Measurements from ENCODE around the gene DMTF1. TPM values are rescaled to one million over a fixed set of nuclear protein-coding genes. Genes with fewer than 3 reads are reported as not detected.

The DMTF1 gene
- total and polyA plus RNA-seq, 3 experiments from 2014 or later = 33.5 to 69.0 (median 68.2) TPM

- H3K4me3 Mint-ChIP-seq = no peak overlapping the region
- peak overlapping the region in 1 of 8 donors; percentile 41 for H3K27ac Mint-ChIP-seq
- no peak overlapping the region for H3K27ac ChIP-seq (ENCODE audit: low read depth, low read length)
- H3K27me3 ChIP-seq (ENCODE audit: insufficient read depth, low read length, poor library complexity, severe bottlenecking) = no peaks in the 10 kb centered on the region
- no peaks in the 10 kb centered on the region for H3K9me3 Mint-ChIP-seq
- DNase-seq = peak in 2 of 5 donors; percentile 4 to 28
- no peaks in the 10 kb centered on the region for H3K9me3 ChIP-seq (ENCODE audit: low read length)
- peaks cover 13 to 22% (median 19%) of the 10 kb centered on the region in 3 donors for H3K4me1 Mint-ChIP-seq
- no peak overlapping the region for H3K4me3 ChIP-seq (ENCODE audit: low read length)
- ChIA-PET CTCF (interaction anchor here (0.9 to 3.1 kb wide), 14 partner anchors 9 to 231 kb away, joined by 3 to 20 read pairs (median 4); partner anchors contain the start of gene ELAPOR2), POLR2A (interaction anchor here (2.3 kb wide), 1 partner anchor 72 kb away, joined by 12 read pairs; the partner anchor contains the start of gene TMEM243)
- H3K27me3 Mint-ChIP-seq = peaks cover 0 to 4% of the 10 kb centered on the region in 2 donors
- no peaks in the 10 kb centered on the region for H3K36me3 ChIP-seq (ENCODE audit: insufficient read depth, low read length)
- H3K4me1 ChIP-seq (ENCODE audit: insufficient read depth, low read length) = no peaks in the 10 kb centered on the region
- peaks cover 0 to 13% (median 0%) of the 10 kb centered on the region in 3 donors for H3K36me3 Mint-ChIP-seq
These were observed 3.8 kb upstream of the DMTF1 start for GRCh38 chr7:87148332-87148955.

- H3K27ac ChIP-seq (ENCODE audit: low read depth, low read length) = peak overlapping the region; percentile 88
- no peaks in the 10 kb centered on the region for H3K36me3 ChIP-seq (ENCODE audit: insufficient read depth, low read length)
- Mint-ChIP-seq H3K27ac (peak overlapping the region; percentile 96 to 100 (median 99)), H3K4me3 (peak overlapping the region; percentile 88 to 98 (median 95)), H3K36me3 (peaks cover 0 to 26% (median 0%) of the 10 kb centered on the region in 3 donors), H3K4me1 (peaks cover 31 to 42% (median 39%) of the 10 kb centered on the region in 3 donors), H3K27me3 (peaks cover 0 to 4% of the 10 kb centered on the region in 2 donors), H3K9me3 (no peaks in the 10 kb centered on the region)
- CTCF ChIA-PET = interaction anchor here (0.9 to 1.5 kb wide), 4 partner anchors 53 to 224 kb away, joined by 3 to 4 read pairs (median 3); partner anchors contain the start of genes ELAPOR2 and TMEM243
- POLR2A ChIA-PET = interaction anchor here (4.0 kb wide), 1 partner anchor 69 kb away, joined by 69 read pairs; the partner anchor contains the start of gene TMEM243
- peak overlapping the region; percentile 74 for H3K4me3 ChIP-seq (ENCODE audit: low read length)
- no peaks in the 10 kb centered on the region for H3K9me3 ChIP-seq (ENCODE audit: low read length)
- no peaks in the 10 kb centered on the region for H3K27me3 ChIP-seq (ENCODE audit: insufficient read depth, low read length, poor library complexity, severe bottlenecking)
- DNase-seq = no peak
- H3K4me1 ChIP-seq (ENCODE audit: insufficient read depth, low read length) = peaks cover 23% of the 10 kb centered on the region
These were observed 1.1 kb upstream of the DMTF1 start for GRCh38 chr7:87151002-87151728.

- ChIA-PET POLR2A (interaction anchor here (0.8 to 4.0 kb wide), 6 partner anchors 9 to 92 kb away, joined by 3 to 69 read pairs (median 8); partner anchors contain the start of genes ELAPOR2 and TMEM243), CTCF (interaction anchor here (0.9 to 3.1 kb wide), 7 partner anchors 10 to 234 kb away, joined by 3 to 19 read pairs (median 4); partner anchors contain the start of gene TMEM243)
- H3K27ac ChIP-seq (ENCODE audit: low read depth, low read length) = peak overlapping the region; percentile 88
- Mint-ChIP-seq H3K9me3 (no peaks in the 10 kb centered on the region), H3K27ac (peak overlapping the region; percentile 96 to 100 (median 99)), H3K27me3 (peaks cover 0 to 4% of the 10 kb centered on the region in 2 donors), H3K4me1 (peaks cover 37 to 48% (median 45%) of the 10 kb centered on the region in 3 donors), H3K36me3 (peaks cover 0 to 29% (median 0%) of the 10 kb centered on the region in 3 donors), H3K4me3 (peak overlapping the region; percentile 88 to 98 (median 95))
- no peak for DNase-seq
- peak overlapping the region; percentile 74 for H3K4me3 ChIP-seq (ENCODE audit: low read length)
- peaks cover 29% of the 10 kb centered on the region for H3K4me1 ChIP-seq (ENCODE audit: insufficient read depth, low read length)
- H3K27me3 ChIP-seq (ENCODE audit: insufficient read depth, low read length, poor library complexity, severe bottlenecking) = no peaks in the 10 kb centered on the region
- H3K9me3 ChIP-seq (ENCODE audit: low read length) = no peaks in the 10 kb centered on the region
- H3K36me3 ChIP-seq (ENCODE audit: insufficient read depth, low read length) = no peaks in the 10 kb centered on the region
These were observed 533 bp upstream of the DMTF1 start for GRCh38 chr7:87151729-87152111.

- Histone ChIP-seq H3K27me3 (ENCODE audit: insufficient read depth, low read length, poor library complexity, severe bottlenecking) (no peaks in the 10 kb centered on the region), H3K4me1 (ENCODE audit: insufficient read depth, low read length) (peaks cover 40% of the 10 kb centered on the region), H3K4me3 (ENCODE audit: low read length) (peak overlapping the region; percentile 74), H3K27ac (ENCODE audit: low read depth, low read length) (peak overlapping the region; percentile 88), H3K36me3 (ENCODE audit: insufficient read depth, low read length) (no peaks in the 10 kb centered on the region), H3K9me3 (ENCODE audit: low read length) (no peaks in the 10 kb centered on the region)
- peak in 3 of 5 donors; percentile 12 to 56 (median 19) for DNase-seq
- peaks cover 50 to 61% (median 58%) of the 10 kb centered on the region in 3 donors for H3K4me1 Mint-ChIP-seq
- ChIA-PET CTCF (interaction anchor here (0.8 to 3.1 kb wide), 12 partner anchors 8 to 263 kb away, joined by 3 to 19 read pairs (median 4); partner anchors contain the start of gene TMEM243), POLR2A (interaction anchor here (0.6 to 4.0 kb wide), 13 partner anchors 8 to 93 kb away, joined by 3 to 69 read pairs (median 7); partner anchors contain the start of genes ELAPOR2 and TMEM243)
- H3K27ac Mint-ChIP-seq = peak overlapping the region; percentile 94 to 100 (median 98)
- H3K27me3 Mint-ChIP-seq = peaks cover 0 to 4% of the 10 kb centered on the region in 2 donors
- H3K4me3 Mint-ChIP-seq = peak overlapping the region; percentile 88 to 98 (median 95)
- H3K9me3 Mint-ChIP-seq = no peaks in the 10 kb centered on the region
- peaks cover 0 to 34% (median 1%) of the 10 kb centered on the region in 3 donors for H3K36me3 Mint-ChIP-seq
These were observed 816 bp downstream of the DMTF1 start for GRCh38 chr7:87152897-87153641.

- Mint-ChIP-seq H3K4me1 (peaks cover 56 to 69% (median 65%) of the 10 kb centered on the region in 3 donors), H3K9me3 (no peaks in the 10 kb centered on the region), H3K4me3 (peak overlapping the region; percentile 88 to 98 (median 95)), H3K27ac (peak overlapping the region in 7 of 8 donors; percentile 24 to 97 (median 59)), H3K27me3 (peaks cover 0 to 4% of the 10 kb centered on the region in 2 donors), H3K36me3 (peaks cover 0 to 35% (median 1%) of the 10 kb centered on the region in 3 donors)
- H3K27me3 ChIP-seq (ENCODE audit: insufficient read depth, low read length, poor library complexity, severe bottlenecking) = no peaks in the 10 kb centered on the region
- ChIA-PET CTCF (interaction anchor here (1.0 to 3.1 kb wide), 5 partner anchors 13 to 262 kb away, joined by 3 to 19 read pairs (median 6); partner anchors contain the start of gene TMEM243), POLR2A (interaction anchor here (1.6 to 4.0 kb wide), 4 partner anchors 29 to 66 kb away, joined by 8 to 69 read pairs (median 11); partner anchors contain the start of gene TMEM243)
- H3K27ac ChIP-seq (ENCODE audit: low read depth, low read length) = no peak overlapping the region
- no peaks in the 10 kb centered on the region for H3K36me3 ChIP-seq (ENCODE audit: insufficient read depth, low read length)
- no peak for DNase-seq
- H3K9me3 ChIP-seq (ENCODE audit: low read length) = no peaks in the 10 kb centered on the region
- H3K4me1 ChIP-seq (ENCODE audit: insufficient read depth, low read length) = peaks cover 42% of the 10 kb centered on the region
- no peak overlapping the region for H3K4me3 ChIP-seq (ENCODE audit: low read length)
These were observed 1.9 kb downstream of the DMTF1 start for GRCh38 chr7:87154166-87154565.

- ChIA-PET CTCF (interaction anchor here (1.1 to 3.1 kb wide), 4 partner anchors 13 to 262 kb away, joined by 3 to 19 read pairs (median 9); partner anchors contain the start of gene TMEM243), POLR2A (interaction anchor here (1.1 to 4.0 kb wide), 3 partner anchors 29 to 65 kb away, joined by 3 to 69 read pairs (median 8); partner anchors contain the start of gene TMEM243)
- Histone ChIP-seq H3K36me3 (ENCODE audit: insufficient read depth, low read length) (no peaks in the 10 kb centered on the region), H3K4me3 (ENCODE audit: low read length) (no peak overlapping the region), H3K27ac (ENCODE audit: low read depth, low read length) (no peak overlapping the region), H3K9me3 (ENCODE audit: low read length) (no peaks in the 10 kb centered on the region), H3K27me3 (ENCODE audit: insufficient read depth, low read length, poor library complexity, severe bottlenecking) (no peaks in the 10 kb centered on the region), H3K4me1 (ENCODE audit: insufficient read depth, low read length) (peaks cover 46% of the 10 kb centered on the region)
- peaks cover 0 to 38% (median 1%) of the 10 kb centered on the region in 3 donors for H3K36me3 Mint-ChIP-seq
- H3K4me3 Mint-ChIP-seq = peak overlapping the region; percentile 72 to 98 (median 94)
- peaks cover 59 to 73% (median 69%) of the 10 kb centered on the region in 3 donors for H3K4me1 Mint-ChIP-seq
- H3K27ac Mint-ChIP-seq = peak overlapping the region in 6 of 8 donors; percentile 22 to 83 (median 54)
- DNase-seq = no peak
- no peaks in the 10 kb centered on the region for H3K9me3 Mint-ChIP-seq
- peaks cover 0 to 4% of the 10 kb centered on the region in 2 donors for H3K27me3 Mint-ChIP-seq
These were observed 2.3 kb downstream of the DMTF1 start for GRCh38 chr7:87154569-87154968.

GRCh38 chr7:87155788-87156187 lies 3.5 kb downstream of the DMTF1 start:
- ChIA-PET POLR2A (no interaction called here), CTCF (interaction anchor here (1.2 kb wide), 1 partner anchor 66 kb away, joined by 3 read pairs; no protein-coding TSS in a partner anchor)
- peaks cover 0 to 4% of the 10 kb centered on the region in 2 donors for H3K27me3 Mint-ChIP-seq
- H3K27ac Mint-ChIP-seq = peak overlapping the region in 5 of 8 donors; percentile 4 to 64 (median 12)
- DNase-seq = no peak
- no peaks in the 10 kb centered on the region for H3K27me3 ChIP-seq (ENCODE audit: insufficient read depth, low read length, poor library complexity, severe bottlenecking)
- H3K4me1 Mint-ChIP-seq = peaks cover 66 to 84% (median 79%) of the 10 kb centered on the region in 3 donors
- no peaks in the 10 kb centered on the region for H3K9me3 Mint-ChIP-seq
- H3K9me3 ChIP-seq (ENCODE audit: low read length) = no peaks in the 10 kb centered on the region
- peaks cover 0 to 43% (median 5%) of the 10 kb centered on the region in 3 donors for H3K36me3 Mint-ChIP-seq
- peaks cover 48% of the 10 kb centered on the region for H3K4me1 ChIP-seq (ENCODE audit: insufficient read depth, low read length)
- peak overlapping the region; percentile 15 to 94 (median 51) for H3K4me3 Mint-ChIP-seq
- no peak overlapping the region for H3K4me3 ChIP-seq (ENCODE audit: low read length)
- no peaks in the 10 kb centered on the region for H3K36me3 ChIP-seq (ENCODE audit: insufficient read depth, low read length)
- H3K27ac ChIP-seq (ENCODE audit: low read depth, low read length) = no peak overlapping the region
